GM12891 (cell line): ENCODE data around the gene UNC119.

ENCODE experiments used
- PAX5 ChIP-seq: IDR thresholded peaks from 2 replicates; pipeline ENCODE4 v1.6.1; 2011; ENCODE audit warnings: low read length, moderate library complexity, mild to moderate bottlenecking; ENCODE audit not compliant: insufficient read depth, severe bottlenecking
- POLR2A ChIP-seq: IDR thresholded peaks from 2 replicates; pipeline ENCODE4 v1.6.1; 2011; ENCODE audit warnings: low read depth, low read length, control low read depth
- POLR2AphosphoS5 ChIP-seq: IDR thresholded peaks from 2 replicates; pipeline ENCODE4 v1.6.1; 2011; ENCODE audit warnings: low read depth, low read length, control low read depth
- SPI1 ChIP-seq: IDR thresholded peaks from 2 replicates; pipeline ENCODE4 v1.6.1; 2011; ENCODE audit warnings: low read depth, low read length, control low read depth
- TAF1 ChIP-seq: IDR thresholded peaks from 2 replicates; pipeline ENCODE4 v1.6.1; 2011; ENCODE audit warnings: low read depth, low read length, control low read depth

DNA sequence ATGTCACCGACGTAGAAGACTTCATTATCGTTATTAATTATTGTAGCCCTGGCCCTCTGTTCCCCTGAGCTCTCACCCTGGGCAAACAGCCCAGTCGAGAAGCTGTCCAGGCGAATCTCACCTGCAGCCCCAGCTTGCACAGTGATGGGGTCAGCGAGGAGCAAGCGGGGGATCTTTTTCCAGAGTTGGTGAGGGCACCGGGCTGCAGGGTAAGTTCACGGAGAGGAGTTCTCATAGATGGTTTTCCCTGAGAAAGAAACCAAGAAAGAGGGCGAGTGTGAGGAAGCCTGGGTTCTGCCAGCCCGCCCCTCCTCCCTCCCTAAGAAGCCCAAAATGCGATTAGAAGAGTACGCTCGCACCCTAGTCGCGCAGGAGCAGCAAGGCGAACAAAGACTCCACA, 46.0 kb upstream of the UNC119 start:
- no peak for TF ChIP-seq POLR2AphosphoS5
- TF ChIP-seq POLR2A = no peak
- no peak for TF ChIP-seq TAF1
- no peak for TF ChIP-seq SPI1
- no peak for TF ChIP-seq PAX5
